Measurements from ENCODE around the gene SMAP2.

SMAP2 gene

GRCh38 chr1:40391688-40392145 lies 18.2 kb downstream of the SMAP2 start:
- DNase-seq = no peak

GRCh38 chr1:40392221-40392620 lies 18.7 kb downstream of the SMAP2 start:
- DNase-seq = no peak

GRCh38 chr1:40393173-40393572 lies 19.6 kb downstream of the SMAP2 start:
- DNase-seq = no peak

GRCh38 chr1:40394491-40395172 lies 21.1 kb downstream of the SMAP2 start:
- peak; percentile 60 for DNase-seq

- DNase-seq = no peak
Observed at GRCh38 chr1:40395190-40396175, 22.0 kb downstream of the SMAP2 start.

GRCh38 chr1:40396420-40396819 lies 22.9 kb downstream of the SMAP2 start:
- DNase-seq = no peak

GRCh38 chr1:40397258-40397657 lies 23.7 kb downstream of the SMAP2 start:
- DNase-seq = no peak

- no peak for DNase-seq
Observed at GRCh38 chr1:40399984-40400704, 26.6 kb downstream of the SMAP2 start.

- no peak for DNase-seq
Observed at GRCh38 chr1:40401473-40402201, 28.1 kb downstream of the SMAP2 start.

GRCh38 chr1:40404670-40405462 lies 31.3 kb downstream of the SMAP2 start:
- peak; percentile 44 for DNase-seq

- no peak for DNase-seq
Observed at GRCh38 chr1:40405812-40406211, 32.3 kb downstream of the SMAP2 start.

- DNase-seq = no peak
Observed at GRCh38 chr1:40407453-40407852, 33.9 kb downstream of the SMAP2 start.

GRCh38 chr1:40409467-40409866 lies 35.9 kb downstream of the SMAP2 start:
- DNase-seq = no peak

- DNase-seq = no peak
Observed at GRCh38 chr1:40411294-40411693, 37.8 kb downstream of the SMAP2 start.

- no peak for DNase-seq
Observed at GRCh38 chr1:40411843-40412242, 38.3 kb downstream of the SMAP2 start.

- no peak for DNase-seq
Observed at GRCh38 chr1:40413527-40414252, 40.2 kb downstream of the SMAP2 start.

- DNase-seq = no peak
Observed at GRCh38 chr1:40414331-40414730, 40.8 kb downstream of the SMAP2 start.

- no peak for DNase-seq
Observed at GRCh38 chr1:40416709-40417108, 43.2 kb downstream of the SMAP2 start.

- no peak for DNase-seq
Observed at GRCh38 chr1:40421431-40422384, 48.2 kb downstream of the SMAP2 start.
